Keratinocyte (primary cell): ENCODE measurements around the gene CPNE9. TPM values are rescaled to one million over a fixed set of nuclear protein-coding genes. Genes with fewer than 3 reads are reported as not detected.

Experiments
- DNase-seq: peaks from one replicate; pipeline ENCODE4 v3.0.0-alpha.2; 2011; ENCODE audit warnings: low read depth, missing footprints, low spot score
- FAIRE-seq: peaks from 2 replicates; lab custom pipeline; 2011; peaks lifted over from hg19 to GRCh38; lab: Jason Lieb, UNC
- H2AFZ ChIP-seq: 2 replicates; pipeline ENCODE4 v1.6.0; 2012; ENCODE audit warnings: low read length, control low read depth, inconsistent platforms; ENCODE audit not compliant: control insufficient read depth
- H3K27ac ChIP-seq: 2 replicates; pipeline ENCODE4 v1.5.1; 2011; ENCODE audit warnings: low read length; ENCODE audit not compliant: control insufficient read depth, insufficient read depth
- H3K27me3 ChIP-seq: 3 replicates; pipeline ENCODE4 v1.6.0; 2011; ENCODE audit warnings: low read length; ENCODE audit not compliant: control insufficient read depth, insufficient read depth; ENCODE audit errors: extremely low read depth
- H3K36me3 ChIP-seq, 2 experiments: 2 replicates in 1 of 2; 3 replicates in 1 of 2; pipeline ENCODE4 v1.5.1; 2011; ENCODE audit warnings: low read length in 2 of 2, mild to moderate bottlenecking in 1 of 2; ENCODE audit not compliant: control insufficient read depth in 2 of 2, insufficient read depth in 2 of 2; ENCODE audit errors: extremely low read depth in 1 of 2
- H3K4me1 ChIP-seq: 3 replicates; pipeline ENCODE4 v1.5.1; 2011; ENCODE audit warnings: low read length; ENCODE audit not compliant: control insufficient read depth, insufficient read depth; ENCODE audit errors: extremely low read depth
- H3K4me2 ChIP-seq: 3 replicates; pipeline ENCODE4 v1.6.0; 2011; ENCODE audit warnings: low read depth, low read length; ENCODE audit not compliant: control insufficient read depth, insufficient read depth; ENCODE audit errors: extremely low read depth
- H3K4me3 ChIP-seq, 3 experiments: fragments of 200-600 bp in 1 of 3; sonication (generic) in 1 of 3; 2 replicates in 2 of 3; 3 replicates in 1 of 3; pipeline ENCODE4 v1.5.1; 2011 to 2016; ENCODE audit warnings: low read length in 3 of 3, mild to moderate bottlenecking in 3 of 3, control low read depth in 2 of 3, inconsistent platforms in 1 of 3, low read depth in 1 of 3, mixed read lengths in 1 of 3, mixed run types in 1 of 3, moderate library complexity in 1 of 3; ENCODE audit not compliant: control insufficient read depth in 2 of 3, insufficient read depth in 2 of 3; ENCODE audit errors: extremely low read depth in 1 of 3
- H3K79me2 ChIP-seq: 2 replicates; pipeline ENCODE4 v1.6.0; 2012; ENCODE audit warnings: low read length; ENCODE audit not compliant: control insufficient read depth, insufficient read depth
- H3K9ac ChIP-seq: 3 replicates; pipeline ENCODE4 v1.6.0; 2011; ENCODE audit warnings: low read length; ENCODE audit not compliant: control insufficient read depth, insufficient read depth; ENCODE audit errors: extremely low read depth
- H3K9me1 ChIP-seq: 3 replicates; pipeline ENCODE4 v1.6.0; 2011; ENCODE audit warnings: low read length; ENCODE audit not compliant: control insufficient read depth, insufficient read depth; ENCODE audit errors: extremely low read depth
- H3K9me3 ChIP-seq: 2 replicates; pipeline ENCODE4 v1.5.1; 2012; ENCODE audit warnings: low read depth, low read length; ENCODE audit not compliant: control insufficient read depth
- H4K20me1 ChIP-seq: 3 replicates; pipeline ENCODE4 v1.6.0; 2011; ENCODE audit warnings: low read length; ENCODE audit not compliant: control insufficient read depth, insufficient read depth; ENCODE audit errors: extremely low read depth
- CTCF ChIP-seq, 3 experiments: IDR thresholded peaks in 1 of 3; conservative IDR thresholded peaks in 1 of 3; optimal IDR thresholded peaks in 1 of 3; 2 replicates in 2 of 3; 3 replicates in 1 of 3; pipeline versions ENCODE3 to v1.5.1; 2011; ENCODE audit warnings: low read length in 3 of 3, mild to moderate bottlenecking in 3 of 3, moderate library complexity in 2 of 3, control low read depth in 1 of 3, inconsistent platforms in 1 of 3; ENCODE audit not compliant: insufficient read depth in 2 of 3; ENCODE audit errors: extremely low read depth in 1 of 3
- EZH2 ChIP-seq: IDR thresholded peaks from one replicate; pipeline ENCODE4 v1.6.1; 2012; ENCODE audit warnings: inconsistent platforms, mild to moderate bottlenecking, low read length, moderate library complexity
- dilution Hi-C: fragments of 300-500 bp; cut with MboI; formaldehyde crosslinking; loops from one replicate; pipeline ENCODE4 v1.7.0; 2020; ENCODE audit warnings: low sequenced_read_pairs; ENCODE audit not compliant: extremely low pct_ligation_motif_present
- polyA plus RNA-seq, 5 experiments: library from polyadenylated mRNA; depleted of rRNA in 3 of 5; stranded (reverse) in 3 of 5; stranded (forward) in 1 of 5; unstranded in 1 of 5; fragments of >200 nt; gene quantifications; 1 replicate in 1 of 5; 2 replicates in 3 of 5; 3 replicates in 1 of 5; pipeline versions ENCODE4 v1.2.1 to v1.2.3, GENCODE V29; 2011 to 2012; ENCODE audit warnings: missing spikeins in 2 of 5, low read depth in 1 of 5, low replicate concordance in 1 of 5

Gene CPNE9
- polyA plus RNA-seq, 1 donor (not counting 4 experiments of a cell fraction or from before 2014, with no cell fraction given) = not detected

GRCh38 chr3:9678493-9678892 lies 25.1 kb upstream of the CPNE9 start:
- no peak for DNase-seq
- Histone ChIP-seq H3K9me3 (no peaks in the 10 kb centered on the region), H3K9ac (no peak overlapping the region), H3K9me1 (no peaks in the 10 kb centered on the region), H3K79me2 (no peaks in the 10 kb centered on the region), H3K4me3 (no peak overlapping the region), H2AFZ (no peak overlapping the region), H3K4me2 (no peak overlapping the region), H3K27me3 (no peaks in the 10 kb centered on the region), H3K27ac (no peak overlapping the region), H4K20me1 (no peaks in the 10 kb centered on the region), H3K4me1 (no peaks in the 10 kb centered on the region), H3K36me3 (peaks cover 44 to 45% of the 10 kb centered on the region in 2 experiments)
- dilution Hi-C loops = no loop called here
- FAIRE-seq = no peak
- no peak for TF ChIP-seq EZH2
- TF ChIP-seq CTCF (optimal IDR thresholded peaks at IDR 0.05 in 1 of 3, IDR thresholded peaks at IDR 0.05 in 1 of 3, conservative IDR thresholded peaks at IDR 0.05 in 1 of 3; ENCODE audit: extremely low read depth in 1 of 3, insufficient read depth in 2 of 3, low read length in 3 of 3) = no peak

- H4K20me1 ChIP-seq = no peaks in the 10 kb centered on the region
- H3K9me1 ChIP-seq = no peaks in the 10 kb centered on the region
- H3K27me3 ChIP-seq = no peaks in the 10 kb centered on the region
- no peak overlapping the region for H3K27ac ChIP-seq
- no peak for TF ChIP-seq EZH2
- no peak for TF ChIP-seq CTCF (optimal IDR thresholded peaks at IDR 0.05 in 1 of 3, IDR thresholded peaks at IDR 0.05 in 1 of 3, conservative IDR thresholded peaks at IDR 0.05 in 1 of 3; ENCODE audit: extremely low read depth in 1 of 3, insufficient read depth in 2 of 3, low read length in 3 of 3)
- no peak overlapping the region for H3K4me3 ChIP-seq
- H3K36me3 ChIP-seq = peaks cover 40 to 49% of the 10 kb centered on the region in 2 experiments
- H3K4me2 ChIP-seq = no peak overlapping the region
- dilution Hi-C loops = no loop called here
- H3K9me3 ChIP-seq = no peaks in the 10 kb centered on the region
- DNase-seq (no peak), FAIRE-seq (no peak)
- no peaks in the 10 kb centered on the region for H3K4me1 ChIP-seq
- H2AFZ ChIP-seq = no peak overlapping the region
- no peaks in the 10 kb centered on the region for H3K79me2 ChIP-seq
- no peak overlapping the region for H3K9ac ChIP-seq
These were observed 24.1 kb upstream of the CPNE9 start for GRCh38 chr3:9679476-9680080.
